Urinary bladder (tissue), 4 donors: ENCODE measurements around the gene MRPS7. TPM values are rescaled to one million over a fixed set of nuclear protein-coding genes. Genes with fewer than 3 reads are reported as not detected.
"Not testable (repeated sequence)": the region's sequence is repeated elsewhere in the genome, so short reads cannot be mapped to it uniquely, and the experiment has no call there.

ENCODE experiments used
- DNase-seq: peaks from one replicate; pipeline ENCODE4 v3.0.0-alpha.2; 2015; ENCODE audit errors: extremely low spot score
- H3K27ac ChIP-seq: one replicate; pipeline ENCODE4 v1.5.1; 2013; ENCODE audit warnings: low read depth, mild to moderate bottlenecking, moderate library complexity
- H3K36me3 ChIP-seq: one replicate; pipeline ENCODE4 v1.6.1; 2013; ENCODE audit warnings: mild to moderate bottlenecking, moderate library complexity; ENCODE audit not compliant: insufficient read depth
- H3K4me1 ChIP-seq: one replicate; pipeline ENCODE4 v1.6.1; 2013; ENCODE audit warnings: mild to moderate bottlenecking, moderate library complexity; ENCODE audit not compliant: insufficient read depth
- H3K4me3 ChIP-seq: one replicate; pipeline ENCODE4 v1.5.1; 2013; ENCODE audit warnings: low read depth, low read length
- WGBS: extraction: QIAGEN DNeasy Blood & Tissue Kit; methylation state at CpG from one replicate; pipeline ENCODE4 v1.1.7; 2013; 5-methylcytosine and 5-hydroxymethylcytosine counted together
- polyA plus RNA-seq: library from polyadenylated mRNA; stranded (reverse); fragments of 200-250 nt; gene quantifications from one replicate; pipeline ENCODE4 v1.2.3, GENCODE V29; 2013
- total RNA-seq: library from RNA; depleted of rRNA; stranded (reverse); fragments of >200 nt; gene quantifications from one replicate; pipeline ENCODE4 v1.2.3, GENCODE V29; 2014
- donor health status: healthy with polysubstance abuse.
- donor health status: healthy.

Gene MRPS7
- total and polyA plus RNA-seq, 2 donors, result 27.0 to 51.8 TPM

DNA sequence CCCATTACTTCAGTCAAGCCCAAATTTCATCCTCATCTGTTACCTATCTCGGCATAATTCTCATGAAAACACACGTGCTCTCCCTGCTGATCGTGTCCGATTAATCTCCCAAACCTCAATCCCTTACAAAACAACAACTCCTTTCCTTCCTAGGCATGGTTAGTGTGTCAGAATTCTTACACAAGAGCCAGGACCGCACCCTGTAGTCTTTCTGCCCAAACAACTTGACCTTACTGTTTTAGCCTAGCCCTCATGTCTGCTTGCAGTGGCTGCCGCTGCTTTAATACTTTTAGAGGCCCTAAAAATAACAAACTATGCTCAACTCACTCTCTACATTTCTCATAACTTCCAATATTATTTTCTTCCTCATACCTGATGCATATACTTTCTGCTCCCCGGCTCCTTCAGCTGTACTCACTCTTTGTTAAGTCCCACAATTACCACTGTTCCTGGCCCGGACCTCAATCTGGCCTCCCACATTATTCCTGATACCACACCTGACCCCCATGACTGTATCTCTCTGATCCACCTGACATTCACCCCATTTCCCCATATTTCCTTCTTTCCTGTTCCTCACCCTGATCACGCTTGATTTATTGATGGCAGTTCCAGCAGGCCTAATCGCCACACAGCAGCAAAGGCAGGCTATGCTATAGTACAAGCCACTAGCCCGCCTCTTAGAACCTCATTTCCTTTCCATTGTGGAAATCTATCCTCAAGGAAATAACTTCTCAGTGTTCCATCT, 5.6 kb upstream of the MRPS7 start:
- DNase-seq, H3K36me3 ChIP-seq, H3K4me3 ChIP-seq, H3K27ac ChIP-seq, H3K4me1 ChIP-seq: not testable (repeated sequence)
- whole genome bisulfite sequencing, result 70% methylated on average over 10 of the region's 11 CpGs

GRCh38 chr17:75257228-75257627, 4.5 kb upstream of the MRPS7 start:
- H3K4me3 ChIP-seq, H3K27ac ChIP-seq, H3K36me3 ChIP-seq, DNase-seq, H3K4me1 ChIP-seq: not testable (repeated sequence)
- WGBS, result 50% methylated on average over 2 of the region's 2 CpGs

DNA sequence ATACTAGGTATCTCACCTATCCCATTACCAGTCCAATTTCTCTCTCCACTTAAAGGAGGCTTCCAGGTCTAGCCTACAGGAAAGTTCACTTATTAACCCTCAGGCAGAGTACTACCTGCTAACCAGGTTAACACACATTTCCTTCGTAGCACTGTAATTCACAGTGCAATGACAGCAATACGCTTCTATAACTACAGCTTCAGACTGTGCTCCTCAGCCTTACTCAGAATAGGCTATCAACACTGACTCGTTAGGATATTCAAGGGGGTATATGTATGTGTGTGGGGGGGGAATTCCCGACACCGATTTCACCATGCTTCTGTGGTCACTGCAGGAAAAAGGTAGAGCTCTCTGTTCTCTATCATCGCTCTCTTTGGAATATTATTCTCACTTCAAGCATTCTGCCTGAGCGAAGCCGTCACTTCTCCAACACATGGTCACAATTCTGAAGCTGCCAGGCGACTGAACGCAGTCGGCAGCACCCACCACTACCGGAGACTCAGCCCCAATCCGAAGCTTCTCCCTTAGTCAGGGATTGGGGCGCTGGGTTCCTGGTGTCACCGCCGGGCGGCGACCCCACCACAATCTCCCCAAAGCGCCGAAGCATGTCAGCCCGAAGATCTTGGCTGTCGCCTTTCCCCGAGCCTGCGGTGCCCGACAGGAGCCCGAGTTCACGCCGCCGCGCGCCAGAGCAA, 891 bp upstream of the MRPS7 start:
- Histone ChIP-seq H3K4me3 (peak overlapping the region; percentile 88), H3K36me3 (peaks cover 5% of the 10 kb centered on the region), H3K4me1 (peaks cover 2% of the 10 kb centered on the region), H3K27ac (peak overlapping the region; percentile 89)
- WGBS, result 2% methylated on average over 31 of the region's 31 CpGs
- DNase-seq, result no peak

GRCh38 chr17:75262112-75262606, 480 bp downstream of the MRPS7 start:
- no peak for DNase-seq
- Histone ChIP-seq H3K4me1 (peaks cover 2% of the 10 kb centered on the region), H3K27ac (peak overlapping the region; percentile 82), H3K4me3 (peak overlapping the region; percentile 88), H3K36me3 (peaks cover 5% of the 10 kb centered on the region)
- 1% methylated on average over 23 of the region's 23 CpGs for WGBS

DNA sequence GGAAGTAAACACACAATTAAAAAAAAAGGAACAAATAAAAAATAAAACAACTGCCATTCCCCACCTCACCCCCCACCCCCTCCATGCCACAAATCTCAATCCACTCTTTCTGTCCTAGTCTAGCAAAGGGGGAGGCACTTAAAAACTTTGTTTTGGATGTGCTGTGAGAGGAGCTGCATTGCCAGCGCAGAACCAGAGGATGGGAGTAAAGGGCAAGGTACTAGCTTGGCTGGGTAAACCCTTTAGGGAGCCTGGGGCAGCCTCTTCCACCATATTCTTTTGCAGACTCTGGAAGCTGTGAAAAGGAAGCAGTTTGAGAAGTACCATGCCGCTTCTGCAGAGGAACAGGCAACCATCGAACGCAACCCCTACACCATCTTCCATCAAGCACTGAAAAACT, 1.4 kb downstream of the MRPS7 start:
- H3K27ac ChIP-seq, result no peak overlapping the region
- peaks cover 5% of the 10 kb centered on the region for H3K36me3 ChIP-seq
- peaks cover 2% of the 10 kb centered on the region for H3K4me1 ChIP-seq
- 95% methylated on average over 4 of the region's 4 CpGs for WGBS
- no peak overlapping the region for H3K4me3 ChIP-seq
- no peak for DNase-seq

- peaks cover 5% of the 10 kb centered on the region for H3K36me3 ChIP-seq
- H3K27ac ChIP-seq, result no peak overlapping the region
- H3K4me3 ChIP-seq, result no peak overlapping the region
- no peak for DNase-seq
- WGBS, result 89% methylated on average over 17 of the region's 17 CpGs
- H3K4me1 ChIP-seq, result no peaks in the 10 kb centered on the region
Measured at GRCh38 chr17:75265614-75266315, 4.1 kb downstream of the MRPS7 start.

DNA sequence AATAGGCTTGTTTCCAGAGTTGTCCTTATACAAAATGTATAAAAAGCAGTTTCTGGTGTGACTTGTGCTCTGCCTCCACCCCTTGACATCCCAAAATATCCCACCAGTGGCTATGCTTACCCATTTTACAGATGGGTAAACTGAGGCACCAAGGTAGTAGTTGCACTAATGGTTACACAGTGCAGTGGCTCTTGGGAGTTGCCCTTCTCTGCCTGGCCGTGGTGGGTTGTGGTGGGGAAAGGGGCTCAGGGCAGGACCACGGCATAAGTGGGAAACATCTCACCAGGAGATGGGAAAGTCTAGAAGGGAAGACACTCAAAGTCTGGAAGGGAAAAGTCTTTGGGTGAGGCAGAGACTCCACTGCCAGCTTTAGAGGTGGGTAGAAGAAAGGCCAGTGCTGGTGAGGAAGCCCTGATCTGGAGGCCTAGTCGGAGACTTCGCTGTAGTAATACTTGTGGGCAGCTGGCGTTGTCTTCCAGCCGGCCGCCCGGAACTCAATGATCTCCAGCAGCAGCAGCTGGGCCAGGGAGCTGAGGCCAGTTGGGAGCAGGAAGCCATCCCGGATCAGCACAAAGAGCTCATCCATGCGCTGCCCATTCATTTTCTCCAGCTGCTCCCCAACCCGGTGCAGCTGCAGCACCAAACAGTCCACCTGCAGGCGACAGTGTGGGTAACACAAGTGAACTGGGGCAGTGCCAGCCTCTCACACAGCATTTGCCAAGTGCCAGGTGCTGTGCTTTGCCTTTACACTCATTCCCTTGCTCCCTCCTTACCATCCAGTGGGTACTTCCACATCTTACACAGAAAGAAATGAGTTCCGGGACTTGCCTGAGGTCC, 4.9 kb downstream of the MRPS7 start:
- peaks cover 5% of the 10 kb centered on the region for H3K36me3 ChIP-seq
- 88% methylated on average over 13 of the region's 13 CpGs for whole genome bisulfite sequencing
- DNase-seq, result no peak

GRCh38 chr17:75267153-75267410, 5.4 kb downstream of the MRPS7 start:
- Histone ChIP-seq H3K4me3 (no peak overlapping the region), H3K4me1 (no peaks in the 10 kb centered on the region), H3K27ac (no peak overlapping the region), H3K36me3 (peaks cover 5% of the 10 kb centered on the region)
- DNase-seq, result no peak
- 50% methylated on average over 2 of the region's 2 CpGs for WGBS

More for the DNA sequence above, 4.9 kb downstream of the MRPS7 start:
- H3K4me1 ChIP-seq, result no peaks in the 10 kb centered on the region
- H3K4me3 ChIP-seq, result no peak overlapping the region
- H3K27ac ChIP-seq, result no peak overlapping the region

- Histone ChIP-seq H3K27ac (no peak overlapping the region), H3K4me3 (no peak overlapping the region), H3K36me3 (peaks cover 5% of the 10 kb centered on the region), H3K4me1 (no peaks in the 10 kb centered on the region)
- DNase-seq, result no peak
- 37% methylated on average over 14 of the region's 14 CpGs for WGBS
Measured at GRCh38 chr17:75267411-75268232, 5.9 kb downstream of the MRPS7 start.

- no peak for DNase-seq
- Histone ChIP-seq H3K4me3 (no peak overlapping the region), H3K4me1 (no peaks in the 10 kb centered on the region), H3K36me3 (peaks cover 5% of the 10 kb centered on the region), H3K27ac (no peak overlapping the region)
- WGBS, result 24% methylated on average over 6 of the region's 6 CpGs
Measured at GRCh38 chr17:75269844-75270217, 8.2 kb downstream of the MRPS7 start.

DNA sequence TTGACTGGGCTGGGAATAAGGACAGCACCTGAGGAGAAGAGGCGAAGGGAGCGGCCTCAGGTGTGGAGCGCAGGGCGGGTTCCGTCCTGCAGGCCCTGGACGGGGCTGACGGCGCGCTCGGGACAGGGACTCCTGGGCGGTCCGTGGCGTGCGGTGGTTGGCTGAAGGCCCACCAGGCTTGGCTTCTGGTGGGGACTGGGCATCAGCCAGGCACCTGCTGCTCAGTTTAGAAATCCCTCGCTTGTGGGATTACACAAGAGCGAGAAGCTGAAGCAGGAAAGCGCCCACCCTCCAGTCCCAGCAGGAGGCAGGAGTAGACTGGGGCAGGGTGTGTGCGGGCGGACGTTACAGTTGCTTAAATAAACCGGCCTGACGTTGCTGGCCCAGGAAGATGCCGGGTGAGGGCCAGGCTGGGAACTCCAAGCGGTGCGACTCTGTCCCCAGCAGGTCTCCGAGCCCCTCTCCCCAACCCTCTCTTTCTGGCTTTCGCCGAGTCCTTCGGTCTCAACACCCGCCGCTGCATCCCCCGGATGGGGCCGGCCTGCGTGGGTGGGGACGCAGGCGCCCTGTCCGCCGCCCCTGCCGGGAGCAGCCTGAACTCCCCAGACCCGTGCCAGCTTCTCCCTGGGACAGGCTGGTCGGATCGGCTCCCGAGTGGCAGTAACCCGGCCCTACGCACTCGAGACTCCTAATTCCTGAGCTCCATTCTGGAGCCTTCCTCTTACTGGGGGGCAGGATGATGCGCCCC, 8.7 kb downstream of the MRPS7 start:
- Histone ChIP-seq H3K4me1 (no peaks in the 10 kb centered on the region), H3K4me3 (peak overlapping the region; percentile 80), H3K36me3 (peaks cover 5% of the 10 kb centered on the region), H3K27ac (peak overlapping the region; percentile 76)
- peak; percentile 31 for DNase-seq
- WGBS, result 1% methylated on average over 47 of the region's 47 CpGs

GRCh38 chr17:75270966-75271232, 9.2 kb downstream of the MRPS7 start, which contains the start of gene MIF4GD:
TSS of gene MIF4GD (minus strand) at chr17:75271231. CDS start at chr17:75270195, 1,036 bp downstream.
- no peak for DNase-seq
- no peaks in the 10 kb centered on the region for H3K4me1 ChIP-seq
- under 1% methylated on average over 39 of the region's 39 CpGs for WGBS

More at GRCh38 chr17:75270966-75271232, 9.2 kb downstream of the MRPS7 start, which contains the start of gene MIF4GD:
- H3K36me3 ChIP-seq, result no peaks in the 10 kb centered on the region
- peak within 1 kb of the TSS; percentile 76 for H3K27ac ChIP-seq
- H3K4me3 ChIP-seq, result peak within 1 kb of the TSS; percentile 80
